GM21825 (cell line): ENCODE data around the gene ZBTB48.
A peak's percentile ranks its signal among the peaks of the same experiment; 100 is the strongest.

Experiments used
- ATAC-seq: cut with Tn5 transposase; IDR thresholded peaks from one replicate; pipeline ENCODE4 v1.9.1; 2021; ENCODE audit warnings: mild to moderate bottlenecking, moderate library complexity; ENCODE audit not compliant: unreplicated experiment

ZBTB48 gene

DNA sequence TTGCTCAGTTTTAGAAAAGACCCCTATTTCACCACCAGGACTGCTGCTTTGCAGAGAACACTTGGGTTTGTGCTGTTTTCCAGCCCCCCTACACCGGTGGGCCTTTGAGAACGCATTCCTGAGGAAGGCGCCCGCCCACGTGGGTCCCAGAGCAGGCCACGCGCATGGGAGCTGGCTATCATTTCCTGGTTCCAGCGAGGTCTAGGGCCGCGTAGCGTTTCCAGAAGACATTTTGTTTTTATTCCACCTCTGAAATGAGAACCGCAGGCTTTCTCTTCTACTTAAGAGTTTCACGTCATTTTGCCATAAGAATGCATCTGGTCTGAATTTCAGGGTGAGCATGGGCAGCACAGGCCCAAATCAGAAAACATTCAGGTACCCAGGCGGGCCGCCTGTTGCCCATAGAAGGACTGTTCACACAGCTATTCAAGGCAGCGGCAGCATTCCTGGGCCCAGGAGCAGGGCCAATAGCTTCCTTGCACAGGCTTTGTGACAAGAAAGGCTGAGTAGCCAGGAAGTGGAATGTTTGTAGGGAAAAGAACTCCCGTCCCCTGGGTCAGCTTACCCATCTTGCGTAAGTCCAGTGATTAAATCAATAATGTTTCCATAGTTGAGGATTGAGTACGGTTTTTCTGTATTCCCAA is 24.2 kb downstream of the ZBTB48 start:
- ATAC-seq, result no peak

DNA sequence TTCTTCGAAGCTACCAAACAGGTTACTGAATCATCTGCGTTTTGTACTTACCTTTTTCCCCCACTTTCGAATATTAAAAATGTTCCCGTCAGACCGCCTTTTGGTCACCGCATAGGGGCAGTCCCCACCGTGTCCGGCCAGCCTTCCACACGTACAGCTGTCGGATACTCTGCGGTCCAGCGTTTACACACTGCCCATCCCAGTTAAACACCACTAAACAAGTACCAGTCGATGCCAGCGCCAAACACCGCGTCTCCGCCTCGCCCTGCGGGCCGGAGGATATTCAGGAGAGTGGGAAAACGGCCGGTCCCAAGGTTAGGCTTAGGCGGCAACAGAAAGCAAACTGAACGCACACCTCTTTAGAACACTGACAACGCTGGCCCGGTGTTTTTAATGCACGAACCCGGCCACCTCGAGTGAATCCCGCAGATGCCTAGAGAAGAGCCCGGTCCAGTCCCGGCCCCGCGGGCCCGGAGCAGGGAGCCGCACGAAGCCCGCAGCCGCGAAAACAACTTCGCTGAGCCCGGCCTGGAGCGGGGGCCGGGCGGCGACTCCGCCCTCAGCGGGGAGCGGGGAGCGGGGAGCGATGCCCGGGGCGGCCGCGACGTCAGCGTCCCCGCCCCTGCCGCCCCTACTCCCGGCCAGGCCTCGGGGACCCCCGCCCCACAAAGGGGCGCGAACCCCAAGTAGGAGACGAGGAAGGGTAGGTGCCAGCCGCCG is 33.0 kb downstream of the ZBTB48 start:
- ATAC-seq, result peak; percentile 12

DNA sequence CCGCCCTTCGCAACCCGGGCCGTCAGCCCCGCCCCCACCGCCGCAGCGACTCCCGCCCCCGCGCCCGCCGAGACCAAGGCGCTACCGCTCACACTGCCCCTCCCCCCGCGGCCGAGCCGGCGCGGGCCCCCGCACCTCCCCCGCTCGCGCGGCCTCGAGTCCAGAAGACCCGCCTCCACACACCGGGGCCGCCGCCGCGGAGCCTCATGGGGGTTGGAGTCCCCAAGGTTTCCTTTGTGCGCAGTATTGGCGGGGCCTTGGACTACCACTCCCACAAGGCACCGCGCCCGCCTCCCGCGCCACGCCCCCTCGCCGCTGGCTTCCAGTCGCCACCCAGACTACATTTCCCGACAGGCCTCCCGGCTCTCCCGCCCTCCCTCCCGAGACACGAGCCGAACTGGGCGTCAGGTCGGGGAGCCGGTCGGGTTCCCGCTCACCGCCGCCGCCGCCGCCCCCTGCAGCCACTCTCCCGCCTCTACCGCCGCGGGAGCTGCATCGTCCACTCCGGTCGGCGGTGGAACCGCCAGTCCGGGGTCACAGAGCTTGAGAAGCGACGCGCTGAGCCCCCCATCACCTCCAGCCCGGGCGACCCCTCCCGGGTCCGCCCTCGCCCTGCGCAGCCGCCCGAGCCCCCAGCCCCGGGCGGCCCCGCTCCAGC is 33.7 kb downstream of the ZBTB48 start, which contains the start of gene PHF13:
PHF13 (plus strand) TSS at position 371 of the 658 bp plus-strand sequence. CDS start 336 bp downstream, outside the sequence.
- ATAC-seq, result peak; percentile 87

DNA sequence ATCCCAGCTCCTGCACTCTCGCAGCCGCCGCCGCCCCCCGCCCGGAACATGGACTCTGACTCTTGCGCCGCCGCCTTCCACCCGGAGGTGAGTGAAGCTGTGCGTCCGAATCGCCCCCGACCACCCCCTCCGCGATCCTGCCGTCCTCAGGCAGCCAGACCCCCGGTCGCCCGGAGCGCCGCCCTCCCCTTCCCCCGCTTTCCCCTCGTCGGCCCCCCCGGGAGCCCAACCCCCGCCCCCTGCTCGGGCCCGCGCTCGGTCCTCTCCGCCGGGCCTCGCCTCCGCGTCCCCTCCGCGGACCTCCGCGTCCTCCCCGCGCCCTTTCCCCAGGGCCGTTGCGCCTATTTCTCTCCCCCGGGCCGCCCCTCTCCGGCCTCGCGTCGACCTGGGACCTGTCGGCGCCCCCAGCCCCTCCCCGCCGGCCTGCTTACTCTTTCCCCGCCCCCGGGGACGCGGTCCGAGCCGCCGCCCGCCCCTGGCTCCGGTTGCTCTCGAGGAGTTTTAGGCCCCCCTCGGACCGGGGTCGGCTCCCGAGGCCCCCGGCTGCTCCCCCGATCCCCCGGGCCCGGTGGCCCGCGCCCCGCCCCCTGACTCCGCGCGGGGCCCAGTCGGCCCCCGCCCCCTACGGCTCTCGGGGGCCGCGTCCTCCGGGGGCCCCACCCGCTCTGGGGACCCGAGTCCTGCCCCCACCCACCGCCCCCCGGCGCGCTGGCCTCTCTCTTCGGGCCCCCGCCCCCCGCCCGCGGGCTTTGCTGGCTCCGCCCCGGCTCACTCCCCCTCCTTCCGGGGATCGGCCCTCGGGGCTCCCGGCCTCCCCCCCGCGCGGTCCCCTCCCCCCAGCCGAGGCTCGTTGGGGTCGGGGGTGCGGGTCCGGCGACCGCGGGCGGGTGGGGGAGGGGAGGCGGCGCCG is 34.5 kb downstream of the ZBTB48 start:
- no peak for ATAC-seq

DNA sequence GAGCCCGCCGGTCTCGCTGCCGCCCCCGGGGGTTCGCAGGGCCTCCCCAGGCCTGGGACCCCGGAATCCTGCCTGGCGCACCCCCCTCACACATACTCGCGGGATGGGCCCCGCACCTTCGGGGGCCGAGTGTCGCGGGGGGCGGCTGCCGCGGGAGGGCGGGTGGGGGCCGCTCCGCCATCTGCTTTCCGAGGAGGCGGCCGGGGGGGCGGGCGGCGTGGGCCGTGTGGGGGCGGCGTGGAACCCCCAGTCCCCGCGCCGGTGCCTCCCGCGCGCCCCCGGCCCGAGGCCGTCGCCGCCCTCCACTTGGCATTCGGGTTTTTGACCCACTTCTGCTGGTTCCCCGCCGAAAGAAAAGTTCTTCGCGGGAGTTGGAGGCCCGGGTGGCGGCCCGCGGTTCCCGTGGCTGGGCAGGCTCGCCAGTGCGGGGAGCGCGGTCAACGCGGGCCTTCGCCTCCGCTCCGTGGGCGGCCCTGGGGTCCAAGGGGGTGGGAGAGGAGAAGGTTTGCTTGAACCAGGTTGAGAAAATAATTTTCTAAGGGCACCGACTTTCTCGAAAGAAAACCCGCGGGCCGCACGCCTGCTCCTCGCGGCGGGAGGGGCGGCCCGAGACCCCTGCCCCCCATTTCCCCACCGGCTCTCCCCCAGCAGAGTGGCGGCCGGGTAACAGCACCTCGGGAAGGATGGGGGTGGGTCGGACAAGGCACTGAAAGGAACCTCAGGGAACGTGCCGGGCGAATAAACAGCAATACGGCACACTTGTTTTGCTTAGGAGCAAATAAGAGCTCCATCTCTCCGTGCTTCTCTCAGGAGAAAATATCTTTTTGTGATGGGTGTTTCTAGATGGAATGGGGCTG is 35.4 kb downstream of the ZBTB48 start:
- no peak for ATAC-seq

DNA sequence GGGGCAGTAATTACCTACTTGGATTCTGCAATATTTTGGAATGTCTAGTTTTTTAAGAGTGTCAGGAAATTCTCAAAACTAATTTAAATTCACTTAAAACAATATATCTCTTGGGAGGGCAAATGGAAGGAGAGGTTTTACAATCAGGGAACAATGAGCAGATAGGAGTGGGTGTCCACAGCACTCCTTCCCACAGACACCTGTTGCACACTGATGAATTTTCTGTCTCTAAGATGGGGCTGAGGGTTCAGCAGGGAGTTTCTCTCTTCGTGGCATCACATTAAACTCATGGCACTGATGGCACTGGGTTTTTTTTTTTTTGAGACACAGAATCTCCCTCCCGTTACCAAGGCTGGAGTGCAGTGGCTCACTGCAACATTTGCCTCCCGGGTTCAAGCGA is 39.3 kb downstream of the ZBTB48 start:
- ATAC-seq, result no peak

DNA sequence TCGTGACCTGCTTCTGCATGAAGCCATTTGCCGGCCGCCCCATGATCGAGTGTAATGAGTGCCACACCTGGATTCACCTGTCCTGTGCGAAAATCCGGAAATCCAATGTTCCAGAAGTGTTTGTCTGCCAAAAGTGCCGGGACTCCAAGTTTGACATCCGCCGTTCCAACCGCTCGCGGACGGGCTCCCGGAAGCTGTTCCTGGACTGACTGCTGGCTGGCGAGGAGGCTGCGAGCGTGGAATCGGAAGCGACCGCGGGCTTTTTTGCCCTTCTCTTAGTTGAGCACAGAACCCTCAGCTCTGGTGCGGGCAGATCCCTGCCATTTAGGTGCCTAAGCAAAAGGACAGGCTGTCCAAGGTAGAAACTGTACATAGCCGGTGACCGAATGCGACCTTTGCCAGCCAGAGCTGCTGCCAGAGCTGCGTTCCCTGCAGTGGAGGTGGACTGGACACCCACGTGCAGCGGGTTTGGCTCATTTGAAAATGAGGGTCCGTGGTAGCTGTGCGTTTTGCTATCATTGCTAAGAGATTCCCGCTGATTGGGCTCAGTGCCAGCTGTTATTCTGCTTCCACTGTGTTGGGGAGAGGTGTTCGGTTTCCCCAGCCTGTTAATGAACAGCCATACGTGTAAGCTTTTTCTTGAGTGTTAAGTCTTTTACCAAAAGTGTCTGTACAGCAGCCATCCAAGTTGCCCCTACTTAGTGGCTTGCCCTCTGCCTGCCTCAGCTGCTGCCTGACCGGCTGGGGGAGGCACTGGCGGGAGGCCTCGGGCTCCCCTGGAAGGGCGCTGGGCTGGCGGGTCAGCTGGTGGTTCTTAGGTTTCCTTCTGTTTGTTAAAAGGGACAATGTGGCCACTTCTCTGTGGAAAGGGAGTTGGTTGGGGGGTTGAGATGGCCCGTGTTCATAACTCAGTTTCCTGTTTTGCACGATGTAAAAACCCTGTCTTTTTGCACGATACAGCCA is 41.9 kb downstream of the ZBTB48 start:
- no peak for ATAC-seq

DNA sequence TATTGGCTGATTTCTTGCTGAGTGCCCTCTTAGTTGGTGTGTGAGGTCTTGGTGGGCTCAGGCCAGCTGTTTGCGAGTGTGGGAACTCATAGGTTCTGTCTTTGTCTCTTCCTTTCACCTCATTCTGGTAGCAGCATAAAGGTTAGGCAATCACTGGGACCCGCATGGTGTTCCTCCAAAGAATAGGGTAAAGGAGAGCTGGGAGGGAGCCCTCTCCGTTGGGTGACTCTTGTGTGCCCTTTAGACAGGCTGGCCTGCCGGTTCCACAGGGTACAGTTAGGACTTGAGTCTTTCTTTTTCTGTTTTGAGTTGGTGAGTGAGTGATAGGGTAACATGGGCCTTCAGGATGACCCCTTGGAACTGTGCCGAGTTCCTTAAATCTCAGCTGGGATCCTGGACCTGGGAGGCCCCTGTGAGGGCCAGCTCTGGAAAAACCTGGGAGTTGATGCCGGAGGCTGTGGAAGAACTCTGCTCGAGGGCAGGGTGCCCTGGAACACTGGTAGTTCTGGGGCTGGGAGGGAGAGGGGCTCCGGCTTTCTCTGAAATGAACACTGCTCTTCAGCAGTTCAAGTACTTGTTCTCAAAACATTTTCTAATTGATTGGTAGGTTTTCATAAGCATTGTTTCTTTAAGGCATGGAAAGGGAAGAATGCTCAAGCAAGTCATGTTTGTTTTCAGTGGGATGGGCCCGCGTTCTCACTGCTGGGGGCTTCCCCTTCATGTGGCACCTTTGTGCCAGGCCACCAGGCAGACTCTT is 42.8 kb downstream of the ZBTB48 start:
- ATAC-seq, result no peak

DNA sequence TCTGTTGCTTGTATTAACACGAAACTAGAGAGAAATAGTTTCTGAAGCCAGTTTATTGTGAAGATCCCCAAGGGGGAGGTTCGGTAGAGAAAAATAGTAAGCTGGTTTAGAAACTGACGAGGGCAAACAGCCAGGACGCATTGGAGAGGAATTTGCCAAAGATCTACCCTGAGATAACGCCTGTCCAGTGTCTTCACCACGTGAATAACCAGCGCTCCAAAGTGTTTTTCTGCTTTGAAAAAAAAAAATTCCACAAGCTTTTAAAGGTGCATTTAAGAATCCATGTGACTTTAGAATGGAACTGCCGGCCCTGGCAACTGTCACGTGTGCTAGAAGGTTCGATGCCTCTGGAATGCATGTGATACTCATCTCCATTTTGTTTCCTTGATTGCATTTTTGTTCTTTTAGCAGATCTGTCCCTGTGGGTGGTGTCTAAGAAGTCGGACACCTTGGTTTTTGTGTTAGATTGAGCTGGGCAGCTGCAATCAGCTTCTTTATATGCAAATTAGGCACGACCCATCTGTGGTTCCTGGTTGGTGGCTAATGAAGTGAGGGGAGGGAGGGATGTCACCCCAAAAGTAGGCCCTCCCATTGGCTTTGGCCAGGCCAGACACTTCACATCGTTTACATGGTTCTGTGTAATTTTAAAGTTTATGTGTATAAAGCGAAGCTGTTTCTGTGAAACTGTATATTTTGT is 43.6 kb downstream of the ZBTB48 start:
- ATAC-seq, result no peak

DNA sequence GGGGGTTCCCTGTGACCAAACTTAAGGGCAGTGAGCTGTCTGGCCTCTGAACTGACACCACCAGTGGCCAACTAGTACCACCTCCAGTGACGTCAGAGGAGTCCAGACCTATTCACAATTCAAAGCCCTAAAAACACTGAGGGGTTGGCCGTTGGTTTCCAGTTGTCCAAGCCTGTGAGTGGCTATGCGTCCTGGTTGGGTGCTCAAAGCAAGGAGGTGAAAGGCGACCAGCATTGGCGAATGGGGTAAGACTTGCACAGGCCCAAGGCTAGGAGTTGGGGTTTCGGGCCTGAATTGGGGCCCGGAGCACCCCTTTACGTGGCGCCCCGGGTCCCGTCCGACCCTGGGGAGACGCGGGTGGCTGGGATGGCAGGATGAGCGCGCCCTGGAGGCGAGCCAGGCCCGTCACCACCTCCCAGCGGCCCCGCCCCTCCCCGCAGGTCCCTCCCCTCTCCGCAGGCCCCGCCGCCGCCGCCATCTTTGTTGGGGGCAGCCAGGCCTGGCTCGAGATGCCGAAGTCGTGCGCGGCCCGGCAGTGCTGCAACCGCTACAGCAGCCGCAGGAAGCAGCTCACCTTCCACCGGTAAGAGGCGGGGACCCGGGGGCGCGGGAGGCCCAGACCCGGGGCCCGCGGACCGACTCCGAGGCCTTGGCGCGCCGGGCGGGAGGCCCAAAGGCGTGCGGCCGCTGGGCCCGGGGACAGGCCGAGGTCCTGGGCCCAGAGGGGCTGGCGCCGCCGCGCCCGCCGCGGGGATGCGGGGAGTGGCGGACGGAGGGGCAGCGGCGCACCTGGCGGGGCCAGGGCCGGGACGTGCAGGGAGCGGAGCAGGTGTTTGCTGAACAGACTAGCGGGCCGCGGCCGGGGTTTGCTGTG is 45.2 kb downstream of the ZBTB48 start, which contains the start of gene THAP3:
THAP3 (plus strand) TSS at position 159 of the 874 bp plus-strand sequence; CDS start at position 510, 351 bp downstream.
- peak; percentile 81 for ATAC-seq

DNA sequence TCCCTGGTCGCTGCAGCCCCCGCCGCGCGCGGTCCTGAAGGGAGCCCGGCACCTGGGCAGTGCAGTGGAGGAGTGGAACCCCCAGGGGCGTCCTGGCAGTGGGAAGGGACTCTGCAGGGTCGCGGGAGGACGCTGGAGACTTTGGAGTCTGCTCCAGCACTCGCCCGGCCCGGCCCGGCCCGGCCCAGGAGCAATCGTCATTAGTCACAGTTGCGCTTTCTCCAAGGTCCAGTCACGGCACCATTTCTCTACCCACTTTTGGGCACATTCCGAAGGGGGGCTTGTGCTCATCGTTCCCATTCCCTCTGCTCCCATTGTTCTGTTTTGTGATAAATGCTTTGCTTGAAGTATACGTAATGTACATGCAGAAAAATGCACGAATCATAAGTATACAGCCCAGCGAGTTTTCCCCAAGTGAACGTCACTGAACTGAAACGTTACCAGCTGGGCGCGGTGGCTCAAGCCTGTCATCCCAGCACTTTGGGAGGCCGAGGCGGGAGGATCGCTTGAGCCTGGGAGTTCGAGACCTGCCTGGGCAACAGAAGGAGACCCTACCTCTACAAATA is 45.9 kb downstream of the ZBTB48 start:
- ATAC-seq, result peak; percentile 20

DNA sequence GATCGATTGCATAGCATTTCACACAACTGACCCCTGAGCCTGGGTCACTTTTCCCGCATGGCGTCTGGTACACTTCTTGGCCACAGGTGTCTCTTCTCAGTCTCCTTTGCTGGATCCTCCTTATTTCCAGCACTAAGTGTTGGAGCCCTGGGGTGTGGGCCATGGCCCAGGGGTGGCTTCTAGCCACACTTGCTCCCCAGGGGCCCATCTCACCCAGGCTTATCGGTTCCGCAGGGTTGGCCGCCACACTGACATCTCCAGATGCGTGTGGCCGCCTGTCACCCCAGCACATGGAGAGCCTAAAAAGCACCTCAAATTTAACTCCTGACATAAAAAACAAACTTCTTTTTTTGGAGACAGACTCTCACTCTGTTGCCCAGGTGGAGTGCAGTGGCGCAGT is 47.2 kb downstream of the ZBTB48 start:
- ATAC-seq, result no peak

DNA sequence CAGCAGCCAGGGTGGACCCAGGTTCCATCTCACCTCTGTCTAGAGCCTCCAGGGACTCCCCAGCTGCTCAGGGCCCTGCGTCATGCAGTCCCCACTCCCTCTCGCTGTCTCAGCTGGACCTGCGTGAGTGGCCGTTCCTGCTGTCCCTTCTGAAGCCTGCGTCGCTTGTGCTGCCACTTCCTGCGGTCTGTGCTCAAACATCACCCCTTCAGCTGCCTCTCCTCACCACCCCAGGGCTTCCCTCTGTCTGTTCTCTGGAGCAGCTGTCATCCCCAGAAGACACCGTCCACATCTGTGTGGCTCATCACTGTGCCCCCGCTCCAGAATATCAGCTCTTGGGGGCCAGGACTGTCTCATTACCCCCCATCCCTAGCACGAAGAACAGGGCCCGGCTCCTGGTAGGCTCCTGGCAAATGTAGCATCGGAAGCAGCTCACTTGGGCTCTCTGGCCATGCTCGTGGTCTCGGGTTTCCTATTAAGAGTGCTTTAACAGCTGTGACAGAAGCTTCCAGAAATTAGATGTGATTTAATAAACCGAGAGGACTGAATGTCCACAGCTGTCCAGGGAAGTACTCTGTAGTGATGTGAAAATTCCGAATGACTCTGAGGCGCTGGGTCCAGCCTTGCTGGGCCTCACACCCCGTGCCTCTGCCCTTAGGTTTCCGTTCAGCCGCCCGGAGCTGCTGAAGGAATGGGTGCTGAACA is 48.2 kb downstream of the ZBTB48 start:
- ATAC-seq, result no peak

DNA sequence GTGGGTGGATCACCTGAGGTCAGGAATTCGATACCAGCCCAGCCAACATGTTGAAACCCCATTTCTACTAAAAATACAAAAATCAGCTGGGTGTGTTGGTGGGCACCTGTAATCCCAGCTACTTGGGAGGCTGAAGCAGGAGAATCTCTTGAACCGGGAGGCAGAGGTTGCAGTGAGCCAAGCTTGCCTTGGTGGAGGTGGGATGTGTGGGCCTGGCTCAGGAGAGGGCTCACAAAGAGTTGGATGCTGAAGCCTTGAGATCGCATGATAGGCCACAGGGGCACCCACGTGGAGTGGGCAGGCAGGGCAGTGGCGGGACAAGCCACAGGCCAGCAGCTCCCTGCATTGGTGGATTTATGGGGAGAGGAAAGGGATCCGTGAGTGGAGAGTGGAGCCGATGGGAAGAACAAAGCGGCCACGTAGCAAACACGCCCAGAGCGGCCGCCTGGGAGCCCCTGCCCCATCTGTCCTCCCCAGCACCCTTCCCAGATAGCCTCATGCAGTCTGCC is 49.2 kb downstream of the ZBTB48 start:
- no peak for ATAC-seq

DNA sequence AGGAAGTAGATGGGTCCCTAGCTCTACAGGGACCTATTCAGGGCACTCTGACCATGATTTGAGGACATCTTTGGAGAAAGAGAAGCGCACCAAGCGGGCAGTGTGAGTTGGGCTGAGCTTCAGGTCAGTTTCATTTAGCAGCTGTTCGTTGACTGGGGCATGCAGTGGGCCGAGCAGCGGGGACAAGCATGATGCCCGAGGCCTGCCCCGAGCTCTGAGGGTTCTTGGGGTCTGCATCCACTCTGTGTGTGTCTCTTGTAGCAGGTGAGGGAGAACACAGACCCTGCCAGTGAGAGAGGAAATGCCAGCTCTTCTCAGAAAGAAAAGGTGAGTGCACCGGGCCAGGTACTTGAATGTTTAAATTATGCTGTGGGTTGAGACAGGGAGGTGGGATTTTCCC is 50.2 kb downstream of the ZBTB48 start:
- ATAC-seq, result no peak
